Choroid plexus epithelial cell (primary cell): Measurements from ENCODE around the gene SPAG17.

ENCODE experiments used
- DNase-seq: peaks from one replicate; pipeline ENCODE4 v3.0.0-alpha.2; 2010; ENCODE audit warnings: low read depth
- H3K4me3 ChIP-seq: 2 replicates; pipeline ENCODE4 v1.5.1; 2011; ENCODE audit warnings: low read depth, mild to moderate bottlenecking, control low read depth, low read length, moderate library complexity
- CTCF ChIP-seq: conservative IDR thresholded peaks from 2 replicates; pipeline ENCODE4 v1.5.1; 2011; ENCODE audit warnings: low read depth, mild to moderate bottlenecking, control low read depth, inconsistent platforms, low read length, moderate library complexity

Gene SPAG17

GRCh38 chr1:118073648-118074435, 111.2 kb downstream of the SPAG17 start:
- DNase-seq, result no peak
- no peak for TF ChIP-seq CTCF
- no peak overlapping the region for H3K4me3 ChIP-seq

- TF ChIP-seq CTCF, result no peak
- DNase-seq, result no peak
- H3K4me3 ChIP-seq, result no peak overlapping the region
Measured at GRCh38 chr1:118049981-118050380, 135.0 kb downstream of the SPAG17 start.

GRCh38 chr1:118047650-118048224, 137.3 kb downstream of the SPAG17 start:
- no peak overlapping the region for H3K4me3 ChIP-seq
- TF ChIP-seq CTCF, result no peak
- DNase-seq, result no peak

GRCh38 chr1:118047006-118047649, 137.9 kb downstream of the SPAG17 start:
- DNase-seq, result no peak
- no peak for TF ChIP-seq CTCF
- H3K4me3 ChIP-seq, result no peak overlapping the region

GRCh38 chr1:118043624-118044023, 141.4 kb downstream of the SPAG17 start:
- no peak for TF ChIP-seq CTCF
- DNase-seq, result no peak
- H3K4me3 ChIP-seq, result no peak overlapping the region

GRCh38 chr1:118042501-118042900, 142.5 kb downstream of the SPAG17 start:
- H3K4me3 ChIP-seq, result no peak overlapping the region
- no peak for TF ChIP-seq CTCF
- peak; percentile 7 for DNase-seq
